ENCODE results near the gene AKT1S1.

Gene AKT1S1

DNA sequence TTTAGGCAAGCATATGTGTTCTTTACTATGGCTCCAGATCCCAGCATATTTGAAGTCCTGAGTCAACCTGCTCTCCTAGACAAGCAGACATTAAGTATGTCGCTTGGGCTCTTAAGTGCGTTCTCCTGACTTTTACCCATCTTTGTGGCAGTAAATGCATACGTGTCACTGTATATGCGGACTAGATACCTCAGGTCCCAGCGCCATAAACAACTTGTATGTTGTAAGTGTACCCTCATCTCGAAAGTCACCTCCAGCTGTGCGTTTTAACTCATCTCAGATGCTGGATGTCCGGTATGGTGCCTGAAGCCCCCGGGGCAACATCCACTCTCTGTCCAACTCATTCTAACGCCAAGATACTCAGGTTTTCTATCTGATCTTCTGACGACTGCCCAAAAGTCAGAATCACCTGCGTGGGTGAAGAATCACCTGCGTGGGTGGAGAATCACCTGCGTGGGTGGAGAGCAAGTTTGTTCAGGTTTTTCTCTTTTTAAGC, 24.5 kb downstream of the AKT1S1 start:
- no peak for DNase-seq

DNA sequence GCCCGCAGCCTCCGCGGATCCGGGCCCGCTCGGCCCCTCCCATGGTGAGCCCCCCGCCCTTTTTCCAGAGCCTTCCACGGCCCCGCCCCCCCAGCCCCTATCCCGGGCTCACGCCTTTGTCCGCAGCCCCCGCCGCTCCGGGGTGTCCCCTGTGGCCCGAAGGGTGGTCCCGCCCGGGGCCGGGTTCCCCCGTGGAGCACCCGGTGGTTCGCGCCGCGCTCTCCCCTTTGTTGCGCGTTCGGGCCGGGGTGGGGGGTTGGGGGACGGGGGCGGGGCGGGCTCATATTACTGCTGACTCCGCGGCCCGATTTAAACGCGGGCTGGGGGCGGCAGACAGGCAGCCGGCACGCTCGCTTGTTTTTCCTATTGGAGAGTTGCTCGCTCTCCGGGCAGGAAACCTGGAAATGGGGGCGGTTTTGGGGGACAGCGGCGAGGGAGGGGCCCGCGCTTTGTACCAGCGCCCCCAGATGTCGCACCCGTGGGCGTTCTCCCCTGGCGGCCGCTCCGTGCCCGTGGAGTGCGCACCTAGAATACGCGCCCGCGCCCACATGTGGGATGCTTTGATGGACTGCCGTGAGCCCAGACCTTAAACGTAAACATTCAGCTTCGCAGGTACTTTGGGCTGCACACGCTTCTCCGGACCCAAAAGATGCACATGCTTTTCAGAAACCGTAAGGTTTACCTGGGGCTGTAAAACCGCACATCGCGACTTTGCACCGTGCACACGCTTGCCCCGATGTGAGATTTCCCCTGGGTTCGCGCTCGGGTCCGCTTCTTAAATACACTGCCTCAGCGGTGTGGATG, 25.5 kb downstream of the AKT1S1 start:
- DNase-seq, result peak in 1 of 2 experiments; percentile 43

DNA sequence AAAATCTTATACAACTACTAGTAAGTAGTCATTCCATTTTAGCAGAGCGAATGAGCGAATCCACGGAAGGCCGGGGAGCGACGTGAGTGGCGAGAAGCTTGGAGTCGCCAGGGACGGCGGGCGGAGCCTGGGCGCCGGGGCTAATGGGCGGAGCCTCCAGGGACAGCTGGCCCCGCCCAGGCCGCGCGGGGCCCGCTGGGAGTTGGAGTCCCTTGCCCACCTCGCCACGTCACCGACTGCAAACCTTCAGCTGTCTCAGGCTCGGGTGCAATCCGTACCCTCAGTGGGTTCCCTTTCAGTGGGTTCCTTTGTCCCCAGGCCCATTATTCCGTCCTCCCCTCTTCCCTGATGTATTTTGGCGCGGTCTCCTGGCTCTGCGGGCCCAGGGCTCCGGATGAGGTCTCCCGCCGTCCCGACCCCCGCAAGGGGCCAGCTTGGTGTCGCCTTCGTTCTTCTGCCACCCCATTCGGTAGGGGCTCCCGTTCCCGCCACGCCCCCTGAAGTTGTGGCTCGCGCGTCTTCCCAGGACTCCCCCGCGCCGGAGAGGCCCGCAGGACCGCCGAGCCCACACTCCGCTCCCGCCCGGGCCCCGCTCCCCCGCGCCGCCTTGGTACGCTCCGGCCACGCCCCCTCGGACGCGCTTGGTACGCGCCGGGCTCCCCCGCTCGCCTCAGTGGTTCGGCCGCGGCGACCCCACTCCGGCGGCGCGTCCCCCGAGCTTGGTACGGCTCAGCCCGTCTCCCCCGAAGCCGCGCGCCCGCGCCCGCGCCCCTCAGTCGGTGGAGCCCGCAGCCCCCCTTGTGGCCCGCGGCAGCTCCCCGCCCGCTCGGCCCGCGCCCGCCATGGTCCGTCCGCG, 26.4 kb downstream of the AKT1S1 start, which contains the start of gene PTOV1:
PTOV1 (plus strand) TSS at position 673 of the 856 bp plus-strand sequence.
- DNase-seq, result peak; percentile 88 to 91

DNA sequence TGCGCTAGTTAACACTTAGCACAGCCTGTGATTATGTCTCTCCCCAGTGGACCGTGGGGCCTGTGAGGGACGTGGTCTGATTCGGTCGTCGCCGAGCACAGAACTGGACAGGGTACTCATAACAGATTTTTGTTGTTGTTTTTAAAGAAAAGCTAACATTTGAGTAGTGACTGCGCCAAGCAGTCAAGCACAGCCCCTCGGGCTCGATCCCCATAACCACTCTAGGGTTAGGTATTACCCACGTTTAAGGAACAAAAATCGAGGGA, 27.0 kb downstream of the AKT1S1 start:
- no peak for DNase-seq

DNA sequence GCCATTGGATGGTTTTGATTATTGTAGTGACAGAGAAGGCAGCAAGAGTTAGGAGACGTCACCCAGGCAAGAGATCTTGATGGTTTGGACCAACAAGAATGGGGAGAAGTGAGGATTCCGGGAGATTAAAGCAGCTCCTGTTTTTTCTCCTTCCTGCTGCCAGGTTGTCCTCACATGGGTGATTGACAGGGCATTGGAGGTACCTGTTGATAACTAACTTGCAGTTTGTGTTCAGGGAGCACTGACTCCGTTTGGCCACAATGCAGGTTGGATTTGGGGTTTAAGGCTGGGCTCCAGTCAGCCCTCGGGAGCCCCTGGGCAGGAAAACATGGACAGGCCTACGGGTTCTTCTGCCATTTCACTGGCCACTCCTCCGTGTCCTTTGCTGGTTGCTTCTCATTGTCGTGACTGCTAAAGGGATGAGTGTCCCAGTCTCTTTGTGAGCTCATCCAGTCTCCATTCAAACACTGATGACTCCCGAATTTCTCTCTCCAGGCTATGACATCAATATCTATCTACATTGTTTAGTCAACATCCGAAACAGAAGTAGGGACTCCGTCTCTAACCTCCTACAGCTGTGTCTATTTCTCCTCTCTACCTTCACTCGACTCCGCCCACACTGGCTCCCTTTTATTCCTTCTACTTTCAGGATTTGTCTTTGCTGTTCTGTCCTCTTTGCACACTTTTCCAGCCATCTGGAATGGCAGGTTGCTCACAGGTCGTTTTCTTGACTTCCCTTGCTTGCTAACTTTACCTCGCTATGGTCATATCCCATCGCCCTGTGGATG, 27.5 kb downstream of the AKT1S1 start:
- DNase-seq, result no peak

DNA sequence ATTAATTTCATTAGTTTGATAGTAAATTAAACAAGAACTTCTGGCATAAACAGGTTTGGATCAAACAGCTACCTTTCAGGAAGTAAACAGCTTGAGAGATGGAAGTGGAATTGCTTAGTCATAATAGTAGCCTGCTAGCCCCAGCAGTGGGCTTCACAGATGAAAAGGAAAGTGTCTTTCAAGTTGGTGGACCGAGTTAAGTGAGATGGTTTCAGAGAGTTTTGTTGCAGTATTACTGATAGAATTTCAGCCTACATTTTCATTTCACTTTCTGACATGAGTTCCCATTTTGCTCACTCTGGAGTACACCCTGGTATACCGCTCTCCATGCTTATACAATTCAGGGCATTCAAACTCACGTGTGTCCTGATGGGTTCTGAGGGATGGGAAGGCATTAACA, 28.2 kb downstream of the AKT1S1 start:
- no peak for DNase-seq

DNA sequence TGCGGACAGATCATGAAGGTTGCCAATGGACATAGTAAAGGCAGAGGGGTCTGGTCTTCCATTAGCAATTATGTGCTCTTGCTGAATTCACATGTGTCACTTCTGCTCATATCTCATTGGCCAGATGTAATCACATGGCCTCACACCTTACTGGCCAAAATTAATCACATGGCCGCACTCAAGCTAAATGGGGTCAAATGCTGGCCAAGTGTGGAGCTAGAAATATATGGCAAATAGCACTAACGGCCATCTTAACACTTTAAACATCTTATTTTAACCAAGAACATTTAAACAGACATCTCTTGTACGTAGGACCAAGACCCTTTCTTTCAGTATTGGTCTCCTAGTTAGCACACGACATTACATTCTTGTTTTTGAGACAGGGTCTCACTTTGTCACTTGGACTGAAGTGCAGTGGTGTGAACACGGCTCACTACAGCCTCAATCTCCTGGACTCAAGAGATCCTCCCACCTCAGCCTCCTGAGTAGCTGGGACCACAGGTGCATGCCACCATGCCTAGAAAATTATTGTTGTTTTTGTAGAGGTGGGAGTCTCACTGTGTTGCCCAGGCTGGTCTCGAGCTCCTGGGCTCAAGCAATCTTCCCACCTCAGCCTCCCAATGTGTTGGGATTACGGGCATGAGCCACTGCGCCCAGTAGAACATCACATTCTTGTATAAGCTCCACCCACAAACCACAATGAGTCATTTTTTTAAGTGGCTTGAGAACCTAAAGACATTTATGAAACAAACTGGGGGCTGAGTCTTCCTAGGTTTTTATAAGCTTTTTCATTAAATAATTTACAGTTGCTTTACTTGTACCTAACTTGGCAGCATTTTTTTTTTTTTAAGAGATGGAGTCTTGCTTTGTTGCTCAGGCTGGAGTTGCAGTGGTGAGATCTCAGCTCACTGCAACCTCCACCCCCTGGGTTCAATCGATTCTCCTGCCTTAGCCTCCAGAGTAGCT, 29.1 kb downstream of the AKT1S1 start:
- DNase-seq, result no peak

DNA sequence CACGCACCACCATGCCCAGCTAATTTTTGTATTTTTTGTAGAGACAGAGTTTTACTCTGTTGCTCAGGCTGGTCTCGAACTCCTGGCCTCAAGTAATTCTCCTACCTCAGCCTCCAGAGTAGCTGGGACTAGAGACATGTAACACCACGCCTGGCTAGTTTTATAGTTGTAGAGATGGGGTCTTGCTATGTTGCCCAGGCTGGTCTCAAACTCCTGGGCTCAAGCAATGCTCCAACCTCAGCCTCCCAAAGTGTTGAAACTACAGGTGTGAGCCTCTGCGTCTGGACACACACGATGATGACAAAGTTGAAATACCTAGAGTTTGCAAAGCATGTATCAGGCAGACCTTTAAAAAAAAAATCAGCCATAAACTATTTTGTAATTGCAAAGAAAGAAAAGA, 30.7 kb downstream of the AKT1S1 start:
- DNase-seq, result no peak

DNA sequence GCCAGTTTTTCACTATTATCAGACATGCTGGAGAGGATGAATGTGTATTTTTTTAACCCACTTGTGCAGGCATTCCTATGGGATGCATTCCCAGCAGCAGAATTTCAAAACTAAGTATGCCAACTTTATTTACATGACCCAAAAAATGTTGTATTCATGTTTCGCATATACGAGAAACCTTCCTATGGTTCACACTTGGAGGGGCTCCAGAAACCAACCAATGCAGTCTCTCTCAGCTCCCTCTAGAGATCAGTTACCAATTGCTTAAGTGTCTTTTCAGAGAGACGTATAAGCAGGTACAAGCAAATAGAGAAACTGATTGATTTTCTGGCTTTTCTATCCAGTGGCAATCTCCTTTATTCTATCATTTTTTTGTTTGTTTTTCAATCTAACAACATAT, 31.7 kb downstream of the AKT1S1 start:
- DNase-seq, result no peak

DNA sequence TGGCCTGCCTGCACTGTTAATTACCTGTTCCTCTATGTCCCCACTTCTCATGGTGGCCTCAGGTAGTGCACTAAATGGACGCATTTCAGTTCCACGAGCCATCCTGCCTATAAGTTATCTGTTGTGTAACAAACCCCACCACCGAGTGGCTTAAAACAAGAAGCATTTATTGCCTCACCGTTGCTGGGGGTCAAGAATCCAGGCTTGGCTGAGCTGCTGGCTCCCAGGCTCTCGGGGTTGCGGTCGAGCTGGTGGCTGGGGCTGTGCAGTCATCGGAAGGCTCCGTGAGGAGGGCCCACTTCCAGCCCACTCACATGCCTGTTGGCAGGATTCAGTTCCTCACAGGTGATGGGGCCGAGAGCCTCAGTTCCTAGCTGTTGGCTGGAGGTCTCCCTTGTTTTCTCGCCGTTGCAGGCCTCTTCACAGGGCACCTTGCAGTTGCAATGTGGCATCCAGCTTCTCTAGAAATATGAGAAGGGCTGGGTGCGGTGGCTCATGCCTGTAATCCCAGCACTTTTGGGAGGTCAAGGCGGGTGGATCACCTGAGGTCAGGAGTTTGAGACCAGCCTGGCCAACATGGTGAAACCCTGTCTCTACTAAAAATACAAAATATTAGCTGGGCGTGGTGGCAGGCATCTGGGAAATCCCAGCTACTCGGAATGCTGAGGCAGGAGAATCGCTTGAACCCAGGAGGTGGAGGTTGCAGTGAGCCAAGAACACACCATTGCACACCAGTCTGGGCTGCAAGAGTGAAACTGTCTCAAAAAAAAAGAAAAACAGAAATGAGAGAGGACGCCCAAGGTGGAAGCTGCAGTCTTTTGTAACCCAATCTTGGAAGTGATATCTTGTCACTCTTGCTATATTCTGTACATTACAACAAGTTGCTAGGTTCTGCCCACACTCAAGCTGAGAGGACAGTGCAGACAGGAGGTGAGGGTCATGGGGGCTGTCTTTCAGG, 32.7 kb downstream of the AKT1S1 start:
- no peak for DNase-seq

DNA sequence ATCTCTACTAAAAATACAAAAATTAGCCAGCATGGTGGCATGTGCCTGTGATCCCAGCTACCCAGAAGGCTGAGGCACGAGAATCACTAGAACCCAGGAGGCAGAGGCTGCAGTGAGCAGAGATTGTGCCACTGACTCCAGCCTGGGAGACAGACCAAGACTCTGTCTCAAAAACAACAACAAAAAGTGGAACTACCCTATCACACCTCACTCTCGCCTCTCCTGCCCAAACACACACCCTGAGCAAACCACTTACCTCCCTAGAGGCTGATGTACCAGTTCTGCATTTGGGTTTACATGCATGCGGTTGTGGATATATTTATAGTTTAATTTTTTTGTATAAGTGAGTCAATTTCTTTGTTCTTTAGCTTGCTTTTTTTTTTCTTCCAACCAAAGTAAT, 33.9 kb downstream of the AKT1S1 start:
- no peak for DNase-seq

DNA sequence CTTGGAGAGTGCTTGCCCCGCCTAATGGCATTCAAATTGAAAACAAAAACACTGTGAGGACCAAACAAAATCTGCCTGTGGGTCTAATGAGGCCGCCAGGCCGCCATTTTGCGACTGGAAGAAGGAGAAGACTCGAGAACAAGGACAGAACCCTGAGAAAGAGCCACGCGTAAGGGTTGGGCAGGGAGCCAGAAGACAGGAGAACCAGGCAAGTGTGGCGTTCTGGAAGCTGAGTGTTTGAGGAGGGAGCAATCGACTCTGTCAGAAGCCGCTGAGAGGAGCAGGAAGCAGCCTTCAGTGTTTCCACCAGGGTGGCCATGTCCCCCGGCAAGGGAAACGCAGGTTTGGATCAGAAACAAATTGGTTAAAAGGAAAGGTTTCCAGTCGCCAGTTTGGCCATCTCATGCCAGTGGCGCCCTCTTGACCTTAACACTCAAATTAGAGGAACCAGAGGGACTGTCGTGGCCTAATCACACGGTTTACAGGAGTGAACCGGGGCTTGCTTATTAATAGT, 36.4 kb downstream of the AKT1S1 start:
- DNase-seq, result no peak

DNA sequence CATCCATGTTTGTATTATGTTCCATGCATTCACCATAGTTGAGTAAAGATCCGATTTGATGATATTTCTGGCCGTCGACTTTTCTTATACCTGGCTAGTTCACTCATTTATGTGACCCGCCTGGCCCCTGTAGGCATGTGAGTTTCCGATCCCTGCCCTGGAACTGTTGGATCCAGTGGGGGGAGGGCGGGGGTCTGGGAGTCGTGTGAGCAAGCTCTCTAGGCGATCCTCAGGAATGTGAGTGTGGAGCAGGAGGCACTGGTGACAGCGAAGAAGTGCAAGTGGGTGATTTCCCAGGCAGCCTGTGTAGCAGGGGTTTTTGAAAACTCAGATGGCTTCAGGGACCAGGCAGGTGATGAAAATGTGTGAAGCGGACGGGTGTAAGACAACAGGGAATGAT, 36.8 kb downstream of the AKT1S1 start:
- no peak for DNase-seq

DNA sequence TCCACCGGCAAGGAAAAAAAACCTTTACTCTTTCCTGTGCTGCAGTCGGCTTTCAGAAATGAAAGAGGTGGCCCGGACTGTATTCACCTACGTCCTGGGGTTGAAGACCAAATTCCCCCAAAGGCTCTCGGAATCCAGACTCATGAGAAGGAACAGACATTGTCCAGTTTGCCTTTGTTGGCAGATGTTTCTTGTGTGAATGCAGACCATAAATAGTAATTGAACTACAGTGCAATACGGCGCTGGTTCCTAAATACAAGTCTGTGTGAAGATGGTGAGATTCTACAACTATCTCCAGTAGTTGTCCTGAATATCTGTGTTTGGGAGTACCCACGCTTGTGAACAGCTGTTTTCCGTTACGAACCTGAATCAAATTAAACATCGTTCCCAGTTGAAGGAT, 37.4 kb downstream of the AKT1S1 start:
- no peak for DNase-seq

DNA sequence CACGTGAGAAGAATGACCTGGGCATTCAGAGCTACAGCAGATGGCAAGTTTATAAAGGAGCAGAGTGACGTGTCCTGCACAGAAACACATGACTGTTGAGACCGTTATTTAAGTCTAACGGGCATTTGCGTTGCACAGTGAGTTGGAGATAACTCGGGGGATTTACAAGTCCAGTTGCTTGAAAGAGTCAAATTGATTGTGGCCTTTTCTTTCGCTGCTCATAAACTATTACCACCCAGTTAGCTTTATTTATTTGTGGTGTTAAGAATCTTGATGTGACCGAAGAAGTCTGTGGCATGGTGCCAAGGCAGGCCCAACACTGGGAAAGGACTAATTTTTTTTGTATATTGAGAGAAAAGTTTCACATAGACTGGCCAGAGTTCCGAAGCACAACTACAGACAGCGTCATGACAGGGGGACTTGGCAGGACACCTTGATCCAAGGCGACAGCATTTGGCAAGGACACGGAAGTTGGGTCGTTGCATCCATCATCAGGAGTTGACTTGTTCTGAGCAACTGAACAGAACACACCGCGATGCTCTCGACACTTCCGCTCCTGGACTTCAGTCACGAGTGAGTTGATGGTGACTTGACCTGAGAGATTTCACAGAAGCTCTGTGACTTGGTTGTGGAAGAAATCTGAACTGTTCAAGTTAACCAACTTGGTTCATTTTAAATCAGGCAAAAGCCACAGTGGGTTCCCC, 38.1 kb downstream of the AKT1S1 start:
- no peak for DNase-seq

DNA sequence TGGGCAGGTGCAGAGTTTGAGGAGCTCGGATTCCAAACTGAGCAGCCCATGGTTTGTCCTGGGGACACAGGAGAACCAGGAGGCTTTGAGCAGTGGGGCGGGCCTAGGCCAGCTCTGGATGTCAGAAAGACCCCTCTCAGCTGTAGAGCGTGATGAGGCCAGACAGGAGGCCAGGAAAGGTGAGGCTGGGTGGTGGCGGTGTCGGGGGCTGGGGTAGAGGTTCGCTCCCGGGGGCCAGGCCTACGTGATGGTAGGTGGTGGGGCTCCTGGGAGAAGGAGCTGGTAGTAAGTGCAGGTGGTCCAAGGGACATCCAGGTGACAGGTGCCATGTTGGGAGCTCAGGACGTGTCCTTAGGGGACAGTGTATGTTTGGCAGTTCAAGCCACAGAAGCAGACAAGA, 39.7 kb downstream of the AKT1S1 start:
- DNase-seq, result no peak

DNA sequence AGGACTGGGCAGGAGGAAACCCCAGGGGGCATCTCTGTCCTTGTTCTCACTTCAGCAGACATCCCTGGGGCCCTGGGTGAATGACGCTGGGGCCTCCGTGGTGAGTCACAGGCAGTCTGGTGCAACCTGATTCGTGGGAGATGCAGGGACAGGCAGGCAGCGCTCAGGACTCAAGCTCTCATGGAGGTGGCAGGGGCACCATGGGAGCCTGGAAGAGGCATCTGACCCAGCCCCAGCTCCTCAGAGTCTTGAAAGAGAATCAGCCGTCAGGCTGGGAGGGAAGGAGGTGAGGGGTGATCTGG, 40.2 kb downstream of the AKT1S1 start:
- DNase-seq, result no peak

DNA sequence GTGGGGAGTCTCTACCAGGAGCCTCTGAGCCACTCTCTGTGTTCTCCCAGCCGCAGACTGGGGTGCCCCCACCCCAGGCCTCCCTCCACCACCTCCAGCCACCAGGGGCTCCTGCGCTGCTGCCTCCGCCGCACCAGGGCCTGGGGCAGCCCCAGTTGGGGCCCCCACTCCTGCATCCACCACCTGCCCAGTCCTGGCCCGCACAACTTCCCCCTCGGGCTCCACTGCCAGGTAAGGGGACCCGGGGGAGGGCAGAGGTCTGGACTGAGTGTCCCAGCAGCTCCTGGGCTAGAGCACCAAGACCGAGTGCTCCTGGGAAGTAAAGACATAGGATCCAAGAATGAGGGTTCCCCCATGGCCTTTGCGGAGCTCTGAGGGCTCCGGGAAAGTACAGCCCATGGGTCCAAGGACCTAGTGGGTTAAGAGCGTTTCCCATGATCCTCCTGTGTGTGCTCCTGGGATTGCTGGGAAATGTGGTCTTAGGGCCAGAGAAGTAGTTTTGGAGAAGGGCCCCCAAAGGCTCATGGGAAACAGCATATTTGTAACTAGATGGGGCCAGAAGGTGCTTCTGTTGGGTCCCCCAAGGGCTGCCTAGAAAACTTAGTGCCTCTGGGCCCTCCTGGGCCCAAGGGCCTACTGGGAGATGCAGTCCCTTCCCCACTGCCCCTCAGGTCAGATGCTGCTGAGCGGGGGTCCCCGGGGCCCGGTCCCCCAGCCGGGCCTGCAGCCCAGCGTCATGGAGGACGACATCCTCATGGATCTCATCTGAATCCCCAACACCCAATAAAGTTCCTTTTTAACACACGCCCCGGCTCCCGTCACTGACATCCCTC, 40.8 kb downstream of the AKT1S1 start:
- no peak for DNase-seq

DNA sequence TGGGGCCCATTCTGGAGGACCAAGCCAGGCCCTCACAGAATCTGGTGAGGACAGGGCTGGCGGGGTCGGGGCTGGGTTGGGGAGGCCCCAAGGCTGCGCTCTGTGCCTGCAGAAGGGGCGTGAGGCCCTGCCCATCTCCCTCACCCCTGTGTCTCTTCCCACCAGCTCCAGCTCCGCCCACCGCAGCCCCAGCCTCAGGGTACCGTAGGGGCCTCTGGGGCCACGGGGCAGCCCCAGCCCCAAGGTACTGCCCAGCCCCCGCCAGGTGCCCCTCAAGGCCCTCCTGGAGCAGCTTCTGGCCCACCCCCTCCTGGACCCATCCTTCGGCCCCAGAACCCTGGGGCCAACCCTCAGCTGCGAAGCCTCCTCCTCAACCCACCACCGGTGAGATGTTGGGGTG, 41.6 kb downstream of the AKT1S1 start:
- DNase-seq, result no peak
